ENCODE results near the gene FAIM. TPM values are rescaled to one million over a fixed set of nuclear protein-coding genes. Genes with fewer than 3 reads are reported as not detected.
A peak's percentile ranks its signal among the peaks of the same experiment; 100 is the strongest.
"Not testable (repeated sequence)": the region's sequence is repeated elsewhere in the genome, so short reads cannot be mapped to it uniquely, and the experiment has no call there.

Gene FAIM
- 4.6 TPM for polyA plus RNA-seq (2013, experiment 1 of 2; ENCODE audit: insufficient read length)
- polyA plus RNA-seq (2013, experiment 2 of 2; ENCODE audit: insufficient read length): 5.7 TPM

- peak; percentile 62 for DNase-seq
Measured at GRCh38 chr3:138608322-138609135, at the start of gene FAIM. TSS of gene FAIM (plus strand) at chr3:138608771. CDS start at chr3:138619727, 10,956 bp downstream.

- no peak for DNase-seq
Measured at GRCh38 chr3:138559134-138559533, 49.4 kb upstream of the FAIM start.

- DNase-seq: no peak
Measured at GRCh38 chr3:138560501-138560900, 48.1 kb upstream of the FAIM start.

- DNase-seq: not testable (repeated sequence)
Measured at GRCh38 chr3:138562902-138563301, 45.7 kb upstream of the FAIM start.

GRCh38 chr3:138566293-138566692, 42.3 kb upstream of the FAIM start:
- not testable (repeated sequence) for DNase-seq

- no peak for DNase-seq
Measured at GRCh38 chr3:138567403-138567802, 41.2 kb upstream of the FAIM start.

- DNase-seq: no peak
Measured at GRCh38 chr3:138569090-138569489, 39.5 kb upstream of the FAIM start.

GRCh38 chr3:138569624-138570023, 38.9 kb upstream of the FAIM start:
- DNase-seq: not testable (repeated sequence)

- DNase-seq: no peak
Measured at GRCh38 chr3:138573138-138573537, 35.4 kb upstream of the FAIM start.

GRCh38 chr3:138578141-138578540, 30.4 kb upstream of the FAIM start:
- DNase-seq: no peak

GRCh38 chr3:138578961-138579574, 29.5 kb upstream of the FAIM start:
- DNase-seq: no peak

- no peak for DNase-seq
Measured at GRCh38 chr3:138587374-138587773, 21.2 kb upstream of the FAIM start.

GRCh38 chr3:138588445-138588844, 20.1 kb upstream of the FAIM start:
- DNase-seq: no peak

GRCh38 chr3:138591392-138591791, 17.2 kb upstream of the FAIM start:
- DNase-seq: no peak

GRCh38 chr3:138593488-138594149, 15.0 kb upstream of the FAIM start:
- DNase-seq: no peak

- peak; percentile 92 for DNase-seq
Measured at GRCh38 chr3:138594150-138594934, 14.2 kb upstream of the FAIM start, which contains the start of gene CEP70. TSS of gene CEP70 (minus strand) at chr3:138594260. CDS start at chr3:138572927, 21,333 bp downstream.

- DNase-seq: no peak
Measured at GRCh38 chr3:138594935-138595610, 13.5 kb upstream of the FAIM start.

- DNase-seq: not testable (repeated sequence)
Measured at GRCh38 chr3:138597186-138597976, 11.2 kb upstream of the FAIM start.

GRCh38 chr3:138598534-138598933, 10.0 kb upstream of the FAIM start:
- no peak for DNase-seq

- no peak for DNase-seq
Measured at GRCh38 chr3:138600100-138600745, 8.3 kb upstream of the FAIM start.
